ENCODE results near the gene ORMDL2.
"Not testable (repeated sequence)": the region's sequence is repeated elsewhere in the genome, so short reads cannot be mapped to it uniquely, and the experiment has no call there.

DNA sequence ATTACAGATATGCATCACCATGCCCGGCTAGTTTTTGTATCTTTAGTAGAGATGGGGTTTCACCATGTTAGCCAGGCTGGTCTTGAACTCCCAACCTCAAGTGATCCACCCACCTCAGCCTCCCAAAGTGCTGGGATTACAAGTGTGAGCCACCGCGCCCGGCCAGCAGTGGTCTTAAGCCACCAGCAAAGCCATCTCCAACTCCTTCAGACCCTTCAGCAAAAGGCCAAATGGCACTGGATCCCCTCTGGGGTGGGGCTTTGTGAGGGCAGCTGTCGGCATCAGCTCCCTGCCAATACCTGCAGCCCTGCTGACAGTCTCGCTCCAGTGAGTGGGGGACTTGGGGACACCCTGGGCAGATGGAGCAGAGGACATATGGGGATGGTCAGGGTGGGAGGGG is 16.6 kb downstream of the ORMDL2 start:
- TF ChIP-seq, protein P1, sequence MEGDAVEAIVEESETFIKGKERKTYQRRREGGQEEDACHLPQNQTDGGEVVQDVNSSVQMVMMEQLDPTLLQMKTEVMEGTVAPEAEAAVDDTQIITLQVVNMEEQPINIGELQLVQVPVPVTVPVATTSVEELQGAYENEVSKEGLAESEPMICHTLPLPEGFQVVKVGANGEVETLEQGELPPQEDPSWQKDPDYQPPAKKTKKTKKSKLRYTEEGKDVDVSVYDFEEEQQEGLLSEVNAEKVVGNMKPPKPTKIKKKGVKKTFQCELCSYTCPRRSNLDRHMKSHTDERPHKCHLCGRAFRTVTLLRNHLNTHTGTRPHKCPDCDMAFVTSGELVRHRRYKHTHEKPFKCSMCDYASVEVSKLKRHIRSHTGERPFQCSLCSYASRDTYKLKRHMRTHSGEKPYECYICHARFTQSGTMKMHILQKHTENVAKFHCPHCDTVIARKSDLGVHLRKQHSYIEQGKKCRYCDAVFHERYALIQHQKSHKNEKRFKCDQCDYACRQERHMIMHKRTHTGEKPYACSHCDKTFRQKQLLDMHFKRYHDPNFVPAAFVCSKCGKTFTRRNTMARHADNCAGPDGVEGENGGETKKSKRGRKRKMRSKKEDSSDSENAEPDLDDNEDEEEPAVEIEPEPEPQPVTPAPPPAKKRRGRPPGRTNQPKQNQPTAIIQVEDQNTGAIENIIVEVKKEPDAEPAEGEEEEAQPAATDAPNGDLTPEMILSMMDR (IDR thresholded peaks at IDR 0.05), result not testable (repeated sequence)
- TF ChIP-seq POLR2A (IDR thresholded peaks at IDR 0.05), result not testable (repeated sequence)
